Activated T-cell treated with anti-CD3 and anti-CD28 coated beads, Interleukin-2, amount 50 U/mL, for 72 hours (primary cell): Measurements from ENCODE around the gene CARD10. TPM values are rescaled to one million over a fixed set of nuclear protein-coding genes. Genes with fewer than 3 reads are reported as not detected.

Source experiments
- ATAC-seq, 2 donors: fragments of 150-1000 bp; cut with Tn5 transposase; replicated peaks in 1 of 2; 2 replicates each; pipeline ENCODE4 v1.10.0; 2021; ENCODE audit warnings: moderate library complexity in 2 of 2, mild to moderate bottlenecking in 1 of 2
- DNase-seq, 2 donors: peaks; one replicate each; pipeline ENCODE4 v3.0.0; 2021 to 2022; ENCODE audit warnings: mixed read lengths in 1 of 2
- H3K27ac Mint-ChIP-seq: one replicate; pipeline ENCODE4 v1.8.0; 2022; ENCODE audit warnings: mild to moderate bottlenecking, moderate library complexity, mixed read lengths
- H3K27me3 Mint-ChIP-seq: one replicate; pipeline ENCODE4 v1.8.0; 2022; ENCODE audit warnings: low read depth, mixed read lengths
- H3K36me3 Mint-ChIP-seq, 2 donors: one replicate each; pipeline ENCODE4 v1.8.0; 2022; ENCODE audit warnings: mixed read lengths in 2 of 2, mild to moderate bottlenecking in 1 of 2; ENCODE audit not compliant: insufficient read depth in 2 of 2
- H3K4me1 Mint-ChIP-seq: one replicate; pipeline ENCODE4 v1.8.0; 2022; ENCODE audit warnings: low read depth, mixed read lengths
- H3K4me3 Mint-ChIP-seq, 2 donors: one replicate each; pipeline ENCODE4 v1.8.0; 2022; ENCODE audit warnings: mild to moderate bottlenecking in 2 of 2, mixed read lengths in 2 of 2, moderate library complexity in 2 of 2
- H3K9me3 Mint-ChIP-seq, 2 donors: one replicate each; pipeline ENCODE4 v1.8.0; 2022; ENCODE audit warnings: mixed read lengths in 2 of 2
- total RNA-seq, 2 donors: library from RNA; stranded (reverse); gene quantifications; one replicate each; pipeline ENCODE4 v1.2.3, GENCODE V29; 2022

Gene CARD10
- total RNA-seq, 2 donors from 2014 or later = 0.25 TPM; not detected in 1

DNA sequence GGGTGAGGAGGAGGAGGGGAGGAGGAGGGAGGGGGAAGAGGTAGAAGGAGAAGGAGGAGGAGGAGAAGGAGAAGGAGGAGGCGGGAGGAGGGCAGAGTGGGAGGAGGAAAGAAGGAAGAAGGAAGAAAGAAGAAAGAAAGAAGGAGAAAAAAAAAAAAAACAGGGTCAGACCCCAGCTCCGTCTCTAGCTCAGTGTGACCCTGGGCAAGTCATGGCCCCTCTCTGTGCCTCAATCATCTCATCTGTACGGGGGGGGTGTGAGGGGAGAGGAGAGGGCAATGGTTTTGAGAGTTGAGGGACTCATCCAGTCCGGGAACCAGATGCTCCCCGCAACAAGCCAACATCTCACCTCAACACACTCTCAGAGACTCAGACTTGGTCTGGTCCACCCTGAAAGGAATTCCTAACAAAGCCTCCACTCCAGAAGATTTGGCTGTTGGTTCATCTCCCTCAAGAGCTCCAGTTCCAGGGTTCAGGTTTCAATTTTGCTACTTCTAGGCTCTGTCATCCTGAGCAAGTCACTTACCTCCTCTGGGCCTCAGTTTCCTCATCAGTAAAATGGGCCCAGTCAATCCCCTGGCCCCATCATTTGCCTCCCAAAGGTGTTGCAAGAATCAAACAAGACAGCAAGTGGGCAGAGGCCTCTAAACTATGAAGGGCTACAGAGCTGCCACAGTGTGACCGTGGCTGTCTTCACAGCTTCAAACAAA is 7.7 kb downstream of the CARD10 start:
- ATAC-seq = no peak
- Mint-ChIP-seq H3K36me3 (no peaks in the 10 kb centered on the region), H3K9me3 (no peaks in the 10 kb centered on the region), H3K27me3 (no peaks in the 10 kb centered on the region), H3K4me1 (no peaks in the 10 kb centered on the region), H3K27ac (no peak overlapping the region), H3K4me3 (no peak overlapping the region)
- DNase-seq = no peak

DNA sequence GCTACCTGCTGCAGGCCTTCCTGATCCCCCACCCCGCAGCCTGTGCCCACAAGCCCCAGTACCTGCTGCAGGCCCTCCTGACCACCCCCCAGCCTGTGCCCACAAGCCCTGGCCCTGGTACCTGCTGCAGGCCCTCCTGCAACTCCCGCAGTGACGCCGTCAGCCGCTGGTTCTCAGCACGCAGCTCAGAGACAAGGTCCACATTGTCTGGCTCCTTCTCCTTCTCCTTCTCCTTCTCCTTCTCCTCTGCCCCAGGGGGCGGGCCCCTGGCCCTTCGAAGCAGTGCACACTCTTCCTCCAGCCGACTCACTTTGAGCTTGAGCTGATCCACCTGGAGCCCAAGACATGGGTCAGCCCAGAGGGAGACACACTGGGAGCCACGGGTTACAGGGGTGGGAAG is 9.1 kb downstream of the CARD10 start:
- Mint-ChIP-seq H3K4me1 (no peaks in the 10 kb centered on the region), H3K27ac (no peak overlapping the region), H3K9me3 (no peaks in the 10 kb centered on the region), H3K4me3 (no peak overlapping the region), H3K36me3 (no peaks in the 10 kb centered on the region), H3K27me3 (no peaks in the 10 kb centered on the region)
- no peak for ATAC-seq
- no peak for DNase-seq

GRCh38 chr22:37509059-37509860 is 10.0 kb downstream of the CARD10 start:
- Mint-ChIP-seq H3K9me3 (no peaks in the 10 kb centered on the region), H3K27me3 (no peaks in the 10 kb centered on the region), H3K4me3 (no peak overlapping the region), H3K27ac (no peak overlapping the region), H3K36me3 (no peaks in the 10 kb centered on the region), H3K4me1 (no peaks in the 10 kb centered on the region)
- ATAC-seq (no peak), DNase-seq (no peak)

DNA sequence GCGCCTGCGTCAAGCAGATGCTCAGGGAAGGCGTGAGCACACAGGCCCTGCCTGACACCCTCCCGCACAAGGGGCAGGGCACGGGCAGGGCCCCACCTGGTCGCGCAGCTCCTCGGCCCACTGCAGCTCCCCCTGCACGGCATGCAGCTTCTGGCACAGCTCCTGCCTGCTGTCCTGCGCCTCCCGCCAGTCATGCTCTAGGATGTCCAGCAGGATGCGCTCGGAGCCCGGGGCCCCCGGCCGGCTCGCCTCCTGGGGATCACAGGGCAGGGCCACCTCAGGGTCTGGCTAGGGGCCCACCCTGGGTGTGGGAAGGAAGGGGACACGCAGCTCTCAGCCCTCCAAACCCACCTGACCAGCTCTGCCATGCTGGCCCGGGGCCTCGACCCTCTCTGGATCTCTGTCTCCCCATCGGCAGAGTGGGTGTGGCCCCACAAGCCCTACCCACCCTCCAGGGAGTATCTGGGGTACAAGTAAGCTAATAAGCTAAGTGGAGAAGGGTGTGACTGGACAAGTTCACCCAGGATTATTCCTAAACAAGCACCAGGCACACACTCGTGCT is 10.7 kb downstream of the CARD10 start:
- Mint-ChIP-seq H3K9me3 (no peaks in the 10 kb centered on the region), H3K36me3 (no peaks in the 10 kb centered on the region), H3K4me3 (no peak overlapping the region), H3K27me3 (no peaks in the 10 kb centered on the region), H3K4me1 (no peaks in the 10 kb centered on the region), H3K27ac (no peak overlapping the region)
- ATAC-seq (no peak), DNase-seq (no peak)

DNA sequence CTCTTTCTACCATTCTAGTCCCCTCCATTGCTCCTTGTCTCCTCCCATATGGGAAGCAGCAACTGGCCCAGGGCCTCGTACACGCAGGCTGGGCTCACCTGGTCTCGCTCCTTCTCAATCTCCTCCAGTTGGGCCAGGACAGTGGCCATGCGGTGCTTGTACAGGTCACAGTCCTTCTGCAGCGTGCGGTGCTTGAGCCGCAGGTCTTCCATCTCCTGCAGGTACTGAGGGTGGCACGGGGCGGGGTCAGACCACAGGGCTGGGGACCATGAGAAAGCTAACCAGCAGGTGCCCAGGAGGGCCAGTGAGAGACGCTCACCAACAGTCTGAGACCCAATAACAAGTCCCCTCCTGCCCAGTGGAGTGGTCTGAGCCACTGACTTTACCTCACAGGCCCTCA is 11.5 kb downstream of the CARD10 start:
- DNase-seq = no peak
- Mint-ChIP-seq H3K27me3 (no peaks in the 10 kb centered on the region), H3K27ac (no peak overlapping the region), H3K9me3 (no peaks in the 10 kb centered on the region), H3K4me3 (no peak overlapping the region), H3K36me3 (no peaks in the 10 kb centered on the region), H3K4me1 (no peaks in the 10 kb centered on the region)
- ATAC-seq = no peak

DNA sequence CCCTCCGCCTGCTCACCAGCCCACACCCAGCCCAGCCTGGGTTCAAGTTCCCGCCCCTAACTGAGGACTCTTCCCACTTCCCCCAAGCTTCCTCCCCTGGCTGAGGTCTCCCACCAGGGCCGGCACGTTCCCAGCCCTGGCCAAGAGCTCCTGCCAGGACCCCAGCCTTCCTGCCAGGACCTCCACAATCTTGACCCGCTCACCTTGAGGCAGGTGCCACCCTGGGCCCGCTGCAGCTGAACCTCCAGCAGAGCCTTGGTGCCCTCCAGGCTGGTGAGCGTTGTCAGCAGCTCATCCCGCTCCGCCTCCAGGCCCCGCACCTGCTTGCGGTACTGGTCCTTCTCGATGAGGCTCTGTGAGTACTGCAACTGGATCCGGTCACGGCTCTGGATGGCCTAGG is 13.2 kb downstream of the CARD10 start:
- no peak for ATAC-seq
- no peak for DNase-seq
- H3K27ac Mint-ChIP-seq = no peak overlapping the region
- H3K27me3 Mint-ChIP-seq = peaks cover 6% of the 10 kb centered on the region
- no peaks in the 10 kb centered on the region for H3K36me3 Mint-ChIP-seq
- H3K4me1 Mint-ChIP-seq = peaks cover 10% of the 10 kb centered on the region
- no peaks in the 10 kb centered on the region for H3K9me3 Mint-ChIP-seq
- H3K4me3 Mint-ChIP-seq = no peak overlapping the region

DNA sequence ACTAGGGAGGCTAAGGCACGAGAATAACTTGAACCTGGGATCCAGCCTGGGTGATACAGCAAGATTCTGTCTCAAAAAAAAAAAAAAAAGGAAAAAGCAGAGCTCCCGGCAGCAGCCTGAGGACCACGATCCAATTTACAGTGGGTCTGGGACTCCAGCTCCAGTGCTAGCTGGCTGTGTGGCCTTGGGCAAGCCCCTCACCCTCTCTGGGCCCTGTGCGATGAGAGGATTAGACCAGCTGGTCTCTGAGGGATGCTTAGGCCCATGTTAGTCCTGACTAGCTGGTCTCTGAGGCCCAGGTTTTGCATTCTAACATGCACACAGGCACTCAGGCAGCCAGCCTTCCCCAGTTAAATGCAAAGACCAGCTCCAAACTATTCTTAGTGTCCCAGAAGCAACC is 13.7 kb downstream of the CARD10 start:
- Mint-ChIP-seq H3K27ac (no peak overlapping the region), H3K4me3 (no peak overlapping the region), H3K4me1 (peaks cover 10% of the 10 kb centered on the region), H3K27me3 (peaks cover 6% of the 10 kb centered on the region), H3K36me3 (no peaks in the 10 kb centered on the region), H3K9me3 (no peaks in the 10 kb centered on the region)
- ATAC-seq (no peak), DNase-seq (no peak)

DNA sequence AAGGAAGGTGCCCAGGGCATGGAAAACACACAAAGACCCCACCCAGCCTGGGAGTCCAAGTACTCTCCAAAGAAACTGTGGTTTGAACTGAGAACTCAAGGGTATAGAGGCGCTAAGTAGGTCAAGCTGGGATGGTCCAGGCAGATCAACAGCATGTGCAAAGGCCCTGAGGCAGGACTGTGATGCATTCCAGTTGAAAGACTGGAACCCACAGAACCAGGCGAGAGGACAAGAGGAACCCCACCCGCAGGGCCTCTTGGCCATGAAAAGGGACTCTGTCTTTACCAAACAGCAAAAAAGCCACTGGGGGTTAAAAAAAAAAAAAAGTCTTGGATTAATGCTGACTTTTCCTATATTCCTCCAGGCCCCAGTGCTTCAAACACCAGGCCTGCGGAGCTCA is 14.3 kb downstream of the CARD10 start:
- H3K4me3 Mint-ChIP-seq = no peak overlapping the region
- no peaks in the 10 kb centered on the region for H3K9me3 Mint-ChIP-seq
- H3K27ac Mint-ChIP-seq = no peak overlapping the region
- peaks cover 6% of the 10 kb centered on the region for H3K27me3 Mint-ChIP-seq
- ATAC-seq (no peak), DNase-seq (no peak)
- H3K4me1 Mint-ChIP-seq = peaks cover 10% of the 10 kb centered on the region
- H3K36me3 Mint-ChIP-seq = no peaks in the 10 kb centered on the region

DNA sequence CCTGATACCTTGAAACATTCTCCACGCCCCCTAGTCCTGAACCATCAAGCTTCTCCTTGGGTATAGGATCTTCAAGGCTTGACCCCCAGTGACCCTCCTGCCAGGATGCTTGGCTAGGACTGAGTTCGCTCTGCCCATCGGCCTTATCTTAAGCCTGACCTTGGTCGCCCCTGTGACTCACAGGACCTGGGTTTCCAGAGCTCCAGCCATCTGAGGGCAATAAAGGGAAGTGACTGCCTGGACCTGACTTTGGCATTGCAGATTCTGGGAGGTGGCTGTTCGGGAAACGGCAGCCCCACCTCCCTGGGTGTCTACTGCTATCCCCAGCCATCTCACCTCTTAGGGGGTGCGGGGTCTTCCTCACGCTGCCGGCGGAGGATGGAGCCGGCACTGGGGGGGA is 15.4 kb downstream of the CARD10 start:
- Mint-ChIP-seq H3K27ac (no peak overlapping the region), H3K9me3 (no peaks in the 10 kb centered on the region), H3K27me3 (peaks cover 6% of the 10 kb centered on the region)

DNA sequence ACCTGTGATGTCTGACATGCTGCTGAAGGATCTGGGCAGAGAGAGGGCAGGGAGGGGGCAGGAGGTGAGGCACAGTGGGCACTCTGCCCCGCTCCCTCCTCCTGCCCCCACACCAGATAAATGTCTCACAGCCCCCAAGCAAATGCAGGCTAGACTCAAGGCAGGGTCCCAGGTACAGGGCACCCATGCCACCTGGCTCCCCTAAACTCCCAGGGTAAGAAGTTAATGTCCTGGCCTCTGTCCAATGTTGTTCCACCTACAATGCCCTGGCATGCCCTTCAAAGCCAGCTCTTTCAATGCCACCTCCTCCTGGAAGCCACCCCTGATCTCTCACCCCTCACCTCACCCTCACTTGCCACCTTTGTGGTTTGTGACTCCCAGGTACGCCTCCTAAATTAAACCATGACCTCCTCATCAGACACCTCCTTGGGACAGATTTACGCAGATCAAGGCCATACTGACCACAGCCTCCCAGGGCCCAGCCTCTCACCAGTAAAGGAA is 16.0 kb downstream of the CARD10 start:
- no peak overlapping the region for H3K27ac Mint-ChIP-seq
- no peak overlapping the region for H3K4me3 Mint-ChIP-seq
- no peaks in the 10 kb centered on the region for H3K9me3 Mint-ChIP-seq
- DNase-seq (no peak), ATAC-seq (no peak)
- peaks cover 6% of the 10 kb centered on the region for H3K27me3 Mint-ChIP-seq
- no peaks in the 10 kb centered on the region for H3K36me3 Mint-ChIP-seq
- H3K4me1 Mint-ChIP-seq = peaks cover 10% of the 10 kb centered on the region

More for the DNA sequence above, 15.4 kb downstream of the CARD10 start:
- H3K36me3 Mint-ChIP-seq = no peaks in the 10 kb centered on the region
- DNase-seq (no peak), ATAC-seq (no peak)
- peaks cover 10% of the 10 kb centered on the region for H3K4me1 Mint-ChIP-seq
- no peak overlapping the region for H3K4me3 Mint-ChIP-seq

DNA sequence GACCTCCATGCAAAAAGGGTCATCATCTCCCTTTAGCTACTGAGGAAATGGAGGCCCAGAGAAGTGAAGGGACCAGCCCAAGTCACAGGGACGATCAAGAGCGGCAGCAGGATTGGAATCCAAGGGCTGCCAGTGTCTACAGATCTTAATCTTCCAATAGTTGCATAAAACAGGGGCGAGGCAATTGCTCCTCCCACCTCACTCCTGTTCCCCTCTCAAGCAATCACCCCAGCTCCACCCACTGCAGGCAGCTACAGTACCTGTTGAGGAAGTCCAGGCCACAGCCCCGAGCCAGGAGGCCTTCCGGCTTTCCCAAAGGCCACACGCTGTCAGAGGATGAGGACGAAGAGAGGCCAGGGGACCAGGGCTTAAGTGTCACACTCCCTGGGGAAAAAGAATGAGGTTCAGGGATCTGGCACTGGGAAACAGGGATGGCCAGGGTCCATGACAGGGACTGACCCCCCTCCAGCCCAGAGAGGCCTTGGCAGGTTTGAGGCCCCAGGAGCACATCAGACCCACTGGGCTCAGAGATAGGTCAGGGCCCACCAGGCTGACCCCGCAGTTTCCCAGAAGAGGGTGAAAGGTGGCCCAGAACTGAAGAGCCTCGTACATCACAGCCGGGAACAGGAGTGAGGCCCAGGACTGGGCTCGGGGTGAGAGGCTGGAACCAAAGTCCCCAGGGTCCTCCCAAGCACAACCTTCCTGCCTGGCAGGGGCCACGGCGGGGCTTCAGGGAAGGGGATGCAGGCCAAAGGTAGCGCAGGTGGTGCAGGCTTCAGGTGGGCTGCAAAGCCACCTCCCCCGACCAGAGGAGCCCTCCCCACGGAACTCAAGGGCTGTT is 16.7 kb downstream of the CARD10 start:
- no peak for DNase-seq
- Mint-ChIP-seq H3K4me1 (peaks cover 10% of the 10 kb centered on the region), H3K36me3 (no peaks in the 10 kb centered on the region), H3K27ac (no peak overlapping the region), H3K4me3 (no peak overlapping the region), H3K9me3 (no peaks in the 10 kb centered on the region), H3K27me3 (peaks cover 6% of the 10 kb centered on the region)
- no peak for ATAC-seq

DNA sequence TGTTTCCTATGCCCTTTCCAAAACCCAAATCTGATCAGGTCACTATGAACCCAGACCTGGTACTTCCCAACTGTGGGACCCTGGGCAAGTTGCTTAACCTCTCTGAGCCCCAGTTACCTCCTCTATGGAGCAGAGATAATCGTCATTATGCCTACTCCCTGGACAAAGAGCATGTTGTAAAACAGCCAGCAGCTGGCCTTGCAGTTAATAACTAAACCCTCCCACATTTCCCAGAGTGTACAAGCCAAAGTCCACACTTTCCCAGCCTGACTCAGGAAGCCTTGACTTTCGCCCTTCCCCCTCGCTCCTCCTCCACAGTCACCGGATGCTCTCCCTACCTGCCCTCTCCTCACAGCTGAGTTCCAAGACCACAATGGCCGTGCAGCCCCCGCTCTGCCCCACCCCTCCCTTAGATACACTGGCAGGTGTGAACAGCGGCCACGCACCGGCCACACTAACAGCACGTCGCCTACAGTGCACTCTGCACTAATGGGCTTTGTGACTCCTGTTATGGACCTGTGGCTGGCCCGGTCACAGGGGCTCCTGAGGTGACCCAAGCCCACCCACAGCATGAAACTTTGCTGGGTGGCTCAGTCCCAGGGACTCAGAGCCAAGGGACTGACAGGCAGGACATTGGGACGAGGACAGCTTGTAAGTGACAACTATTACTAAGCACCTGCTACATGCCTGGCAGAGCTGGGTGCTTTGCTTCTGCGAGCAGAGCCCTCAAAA is 17.4 kb downstream of the CARD10 start:
- Mint-ChIP-seq H3K4me3 (no peak overlapping the region), H3K27ac (no peak overlapping the region), H3K27me3 (peaks cover 6% of the 10 kb centered on the region), H3K9me3 (no peaks in the 10 kb centered on the region), H3K4me1 (peaks cover 10% of the 10 kb centered on the region), H3K36me3 (no peaks in the 10 kb centered on the region)
- ATAC-seq (no peak), DNase-seq (no peak)
